IMR-90 (cell line): Measurements from ENCODE around the gene LRP1-AS. TPM values are rescaled to one million over a fixed set of nuclear protein-coding genes. Genes with fewer than 3 reads are reported as not detected.

Experiments
- ATAC-seq: fragments of 200-7000 bp; cut with Tn5 transposase; 2 replicates; pipeline ENCODE4 v1.9.1; 2020; ENCODE audit warnings: low read depth, mild to moderate bottlenecking, moderate library complexity
- BruUV-seq: library from RNA; stranded (reverse); fragments of 400-500 nt; replicated peaks from 2 replicates; lab custom pipeline; 2021; lab: Mats Ljungman, UMichigan
- CTCF ChIA-PET: fragments of 300-600 bp; formaldehyde crosslinking; extraction: SDS; loops from one replicate; lab custom pipeline; 2021; ENCODE audit warnings: antibody characterized with exemption; lab: Yijun Ruan, JAX
- POLR2A ChIA-PET: fragments of 300-600 bp; sonication (Branson Sonifier 250); formaldehyde crosslinking; loops from one replicate; lab custom pipeline; 2022; ENCODE audit warnings: antibody characterized with exemption; ENCODE audit not compliant: unreplicated experiment; lab: Charles Lee
- DNase-seq: peaks from one replicate; pipeline ENCODE4 v3.0.0; 2013
- H2AFZ ChIP-seq: replicated peaks from 2 replicates; pipeline ENCODE3; 2013; ENCODE audit warnings: low read length, mild to moderate bottlenecking; ENCODE audit not compliant: poor library complexity
- H2AK5ac ChIP-seq: 2 replicates; pipeline ENCODE4 v1.6.1; 2013; ENCODE audit warnings: low read depth, low read length, inconsistent platforms
- H2AK9ac ChIP-seq: replicated peaks from 2 replicates; pipeline ENCODE3; 2013; ENCODE audit warnings: mild to moderate bottlenecking, low read depth, low read length, moderate library complexity; ENCODE audit not compliant: poor library complexity
- H2BK120ac ChIP-seq: 2 replicates; pipeline ENCODE4 v1.6.1; 2013; ENCODE audit warnings: low read depth, low read length, inconsistent platforms
- H2BK15ac ChIP-seq: 3 replicates; pipeline ENCODE4 v1.6.1; 2013; ENCODE audit warnings: low read depth, low read length, inconsistent platforms
- H2BK20ac ChIP-seq: 2 replicates; pipeline ENCODE4 v1.6.1; 2013; ENCODE audit warnings: low read depth, mild to moderate bottlenecking, inconsistent platforms, low read length, moderate library complexity
- H2BK5ac ChIP-seq: 2 replicates; pipeline ENCODE4 v1.6.1; 2013; ENCODE audit warnings: mild to moderate bottlenecking, low read depth, low read length, inconsistent platforms; ENCODE audit not compliant: poor library complexity, severe bottlenecking
- H3K14ac ChIP-seq: replicated peaks from 2 replicates; pipeline ENCODE4 v1.6.1; 2013; ENCODE audit warnings: low read depth, low read length, inconsistent platforms
- H3K18ac ChIP-seq: 2 replicates; pipeline ENCODE4 v1.6.1; 2013; ENCODE audit warnings: low read depth, low read length, control low read depth
- H3K23ac ChIP-seq: 2 replicates; pipeline ENCODE4 v1.6.1; 2013; ENCODE audit warnings: low read depth, low read length, inconsistent platforms
- H3K27ac ChIP-seq: 2 replicates; pipeline ENCODE4 v1.5.1; 2013; ENCODE audit warnings: mild to moderate bottlenecking, control low read depth, low read length; ENCODE audit not compliant: insufficient read depth
- H3K27me3 ChIP-seq: 2 replicates; pipeline ENCODE4 v1.6.1; 2013; ENCODE audit warnings: low read length; ENCODE audit not compliant: control insufficient read depth, insufficient read depth
- H3K36me3 ChIP-seq: 2 replicates; pipeline ENCODE4 v1.6.1; 2013; ENCODE audit warnings: low read length, mixed read lengths; ENCODE audit not compliant: control insufficient read depth, insufficient read depth
- H3K4ac ChIP-seq: 2 replicates; pipeline ENCODE4 v1.6.1; 2013; ENCODE audit warnings: low read depth, low read length, inconsistent platforms
- H3K4me1 ChIP-seq: 2 replicates; pipeline ENCODE4 v1.6.1; 2013; ENCODE audit warnings: low read length, mixed read lengths; ENCODE audit not compliant: control insufficient read depth, insufficient read depth
- H3K4me2 ChIP-seq: 2 replicates; pipeline ENCODE4 v1.6.1; 2013; ENCODE audit warnings: low read depth, mild to moderate bottlenecking, control low read depth, low read length, moderate library complexity
- H3K4me3 ChIP-seq: 2 replicates; pipeline ENCODE4 v1.5.1; 2013; ENCODE audit warnings: low read depth, mild to moderate bottlenecking, control low read depth, low read length, moderate library complexity; ENCODE audit not compliant: insufficient read depth
- H3K56ac ChIP-seq: 2 replicates; pipeline ENCODE4 v1.6.1; 2013; ENCODE audit warnings: low read length, inconsistent platforms; ENCODE audit not compliant: insufficient read depth; ENCODE audit errors: extremely low read depth
- H3K79me1 ChIP-seq, 2 experiments: 2 replicates each; pipeline ENCODE4 v1.6.1; 2013; ENCODE audit warnings: low read length in 2 of 2, inconsistent platforms in 1 of 2, low read depth in 1 of 2
- H3K9ac ChIP-seq: 2 replicates; pipeline ENCODE4 v1.6.1; 2013; ENCODE audit warnings: low read depth, low read length, control low read depth
- H3K9me1 ChIP-seq: 2 replicates; pipeline ENCODE4 v1.6.1; 2013; ENCODE audit warnings: low read length, inconsistent platforms; ENCODE audit not compliant: insufficient read depth
- H3K9me3 ChIP-seq: 2 replicates; pipeline ENCODE4 v1.6.1; 2013; ENCODE audit warnings: low read length; ENCODE audit not compliant: control insufficient read depth, insufficient read depth
- H4K20me1 ChIP-seq: 2 replicates; pipeline ENCODE4 v1.6.1; 2013; ENCODE audit warnings: low read length, inconsistent platforms; ENCODE audit not compliant: insufficient read depth
- H4K5ac ChIP-seq: 2 replicates; pipeline ENCODE4 v1.6.1; 2013; ENCODE audit warnings: mild to moderate bottlenecking, low read depth, low read length, control low read depth
- H4K8ac ChIP-seq, 2 experiments: 2 replicates each; pipeline ENCODE4 v1.6.1; 2013; ENCODE audit warnings: low read depth in 2 of 2, low read length in 2 of 2, control low read depth in 1 of 2, inconsistent platforms in 1 of 2
- H4K91ac ChIP-seq: 2 replicates; pipeline ENCODE4 v1.6.1; 2013; ENCODE audit warnings: low read depth, low read length, inconsistent platforms; ENCODE audit not compliant: insufficient read depth
- BHLHE40 ChIP-seq: fragments of 150-350 bp; IDR thresholded peaks from 2 replicates; pipeline ENCODE4 v1.6.1; 2016; ENCODE audit warnings: mild to moderate bottlenecking, low read depth, low read length
- CEBPB ChIP-seq: IDR thresholded peaks from 2 replicates; pipeline ENCODE4 v1.6.1; 2012; ENCODE audit warnings: low read depth, low read length, improper control_type of control experiment
- CHD1 ChIP-seq: IDR thresholded peaks from 2 replicates; pipeline ENCODE4 v1.6.1; 2012; ENCODE audit warnings: low read depth, low read length, improper control_type of control experiment
- CTCF ChIP-seq: conservative IDR thresholded peaks from 2 replicates; pipeline ENCODE4 v1.5.1; 2012; ENCODE audit warnings: mild to moderate bottlenecking, low read depth, low read length, improper control_type of control experiment
- ELK1 ChIP-seq: fragments of 150-350 bp; IDR thresholded peaks from 2 replicates; pipeline ENCODE4 v1.6.1; 2016; ENCODE audit warnings: low read depth, mild to moderate bottlenecking, low read length, moderate library complexity, borderline replicate concordance
- FOS ChIP-seq: fragments of 150-350 bp; IDR thresholded peaks from 2 replicates; pipeline ENCODE4 v1.6.1; 2016; ENCODE audit warnings: low read depth, low read length
- MAFK ChIP-seq: IDR thresholded peaks from 2 replicates; pipeline ENCODE4 v1.6.1; 2012; ENCODE audit warnings: low read depth, low read length, improper control_type of control experiment
- MAZ ChIP-seq: IDR thresholded peaks from 2 replicates; pipeline ENCODE4 v1.6.1; 2012; ENCODE audit warnings: low read depth, mild to moderate bottlenecking, low read length, improper control_type of control experiment, moderate library complexity, borderline replicate concordance
- MXI1 ChIP-seq: IDR thresholded peaks from 2 replicates; pipeline ENCODE4 v1.6.1; 2012; ENCODE audit warnings: low read depth, mild to moderate bottlenecking, low read length, moderate library complexity, borderline replicate concordance
- NFE2L2 ChIP-seq: fragments of 150-350 bp; IDR thresholded peaks from 2 replicates; pipeline ENCODE4 v1.6.1; 2016; ENCODE audit warnings: low read depth, mild to moderate bottlenecking, low read length
- POLR2A ChIP-seq: IDR thresholded peaks from 2 replicates; pipeline ENCODE4 v1.6.1; 2012; ENCODE audit warnings: mild to moderate bottlenecking, low read depth, low read length
- RAD21 ChIP-seq: IDR thresholded peaks from 2 replicates; pipeline ENCODE4 v1.6.1; 2012; ENCODE audit warnings: low read length, improper control_type of control experiment
- RCOR1 ChIP-seq: IDR thresholded peaks from 2 replicates; pipeline ENCODE4 v1.6.1; 2012; ENCODE audit warnings: mild to moderate bottlenecking, low read length, improper control_type of control experiment; ENCODE audit not compliant: insufficient replicate concordance
- RFX5 ChIP-seq: IDR thresholded peaks from 2 replicates; pipeline ENCODE4 v1.8.0; 2012; ENCODE audit warnings: low read depth, mild to moderate bottlenecking, low read length, moderate library complexity
- SMC3 ChIP-seq: fragments of 150-350 bp; IDR thresholded peaks from 2 replicates; pipeline ENCODE4 v1.6.1; 2016; ENCODE audit warnings: low read depth, mild to moderate bottlenecking, antibody characterized with exemption, low read length, moderate library complexity
- USF2 ChIP-seq: fragments of 150-350 bp; IDR thresholded peaks from 2 replicates; pipeline ENCODE4 v1.6.1; 2017; ENCODE audit warnings: mild to moderate bottlenecking, antibody characterized with exemption, low read length, low read depth
- WGBS, 2 experiments: methylation state at CpG; one replicate each; pipeline versions ENCODE4 v1.1.5 to v1.1.7; 2013; ENCODE audit warnings: missing lambda C conversion rate in 2 of 2; ENCODE audit not compliant: insufficient read length in 1 of 2; ENCODE audit errors: extremely low coverage in 2 of 2; 5-methylcytosine and 5-hydroxymethylcytosine counted together
- dilution Hi-C: fragments of 300-500 bp; cut with HindIII; formaldehyde crosslinking; loops from one replicate; pipeline ENCODE4 v1.14.3; 2018; ENCODE audit warnings: low sequenced_read_pairs; ENCODE audit not compliant: unreplicated experiment
- in situ Hi-C: fragments of 300-500 bp; cut with MboI; formaldehyde crosslinking; loops from 3 replicates; pipeline ENCODE4 v1.14.3; 2019; ENCODE audit warnings: low sequenced_read_pairs, inconsistent platforms, mixed read lengths
- intact Hi-C: fragments of 100-400 bp; cut with micrococcal nuclease; formaldehyde crosslinking; loops from 2 replicates; pipeline ENCODE4 v1.10.0; 2022
- polyA plus RNA-seq, 3 experiments: library from polyadenylated mRNA; depleted of rRNA; stranded (reverse); fragments of >200 nt; gene quantifications; 2 replicates each; pipeline ENCODE4 v1.2.3, GENCODE V29; 2012; ENCODE audit warnings: low replicate concordance in 1 of 3
- total RNA-seq: library from RNA; depleted of rRNA; stranded (reverse); fragments of >200 nt; gene quantifications from 2 replicates; pipeline ENCODE4 v1.2.3, GENCODE V29; 2012

The LRP1-AS gene
- total and polyA plus RNA-seq, 2 of the 4 experiments (the other 2 are of a cell fraction): not detected

- Histone ChIP-seq H2BK15ac (no peak overlapping the region), H2BK120ac (no peak overlapping the region), H3K9me3 (no peaks in the 10 kb centered on the region), H3K27ac (no peak overlapping the region), H2BK5ac (no peak overlapping the region), H3K4me2 (no peak overlapping the region), H3K14ac (no peak overlapping the region), H2BK20ac (no peak overlapping the region), H3K27me3 (no peaks in the 10 kb centered on the region), H2AK9ac (no peak overlapping the region), H3K56ac (no peak overlapping the region), H3K23ac (no peak overlapping the region), H3K4me1 (peaks cover 9% of the 10 kb centered on the region), H3K36me3 (peaks cover 64% of the 10 kb centered on the region), H3K9ac (no peak overlapping the region), H4K20me1 (peaks cover 22% of the 10 kb centered on the region), H4K5ac (no peak overlapping the region), H2AFZ (no peak overlapping the region), H3K4ac (no peak overlapping the region), H3K79me1 (peaks cover 7 to 37% of the 10 kb centered on the region in 2 experiments), H4K91ac (no peak overlapping the region), H3K9me1 (peaks cover 18% of the 10 kb centered on the region), H3K4me3 (no peak overlapping the region), H3K18ac (no peak overlapping the region), H2AK5ac (no peak overlapping the region), H4K8ac (no peak overlapping the region)
- no peak for TF ChIP-seq CHD1
- no peak for TF ChIP-seq SMC3
- TF ChIP-seq MXI1: no peak
- no peak for TF ChIP-seq BHLHE40
- TF ChIP-seq RFX5: no peak
- no peak for TF ChIP-seq CEBPB
- no peak for TF ChIP-seq RAD21
- no peak for TF ChIP-seq USF2
- no peak for TF ChIP-seq RCOR1
- no peak for TF ChIP-seq ELK1
- no peak for TF ChIP-seq MAFK
- no peak for TF ChIP-seq FOS
- no peak for TF ChIP-seq MAZ
- no peak for TF ChIP-seq CTCF
- TF ChIP-seq NFE2L2: no peak
- TF ChIP-seq POLR2A: no peak
- dilution Hi-C loops: no loop called here
- POLR2A ChIA-PET: interaction anchor here (1.2 kb wide), 1 partner anchor 9 kb away, joined by 3 read pairs; no protein-coding TSS in a partner anchor
- ATAC-seq (no peak), DNase-seq (no peak)
- in situ Hi-C loops: no loop called here
- WGBS, 2 experiments: no CpG with 5 or more reads among the region's 12 CpGs
- CTCF ChIA-PET: no interaction called here
- intact Hi-C loops: no loop called here
- BruUV-seq: no TSS peak
Observed at GRCh38 chr12:57099766-57100165, 47.7 kb downstream of the LRP1-AS start.
